Activated T-helper 1 cell treated with anti-CD3 and anti-CD28 coated beads, Interleukin-2, amount 50 U/mL, for 16 hours (primary cell): ENCODE data around the gene C4B.
"Not testable (repeated sequence)": the region's sequence is repeated elsewhere in the genome, so short reads cannot be mapped to it uniquely, and the experiment has no call there.

Experiments used
- DNase-seq, 2 donors: peaks; one replicate each; pipeline ENCODE4 v3.0.0-alpha.2; 2020; ENCODE audit warnings: low read depth in 1 of 2, low spot score in 1 of 2

C4B gene

DNA sequence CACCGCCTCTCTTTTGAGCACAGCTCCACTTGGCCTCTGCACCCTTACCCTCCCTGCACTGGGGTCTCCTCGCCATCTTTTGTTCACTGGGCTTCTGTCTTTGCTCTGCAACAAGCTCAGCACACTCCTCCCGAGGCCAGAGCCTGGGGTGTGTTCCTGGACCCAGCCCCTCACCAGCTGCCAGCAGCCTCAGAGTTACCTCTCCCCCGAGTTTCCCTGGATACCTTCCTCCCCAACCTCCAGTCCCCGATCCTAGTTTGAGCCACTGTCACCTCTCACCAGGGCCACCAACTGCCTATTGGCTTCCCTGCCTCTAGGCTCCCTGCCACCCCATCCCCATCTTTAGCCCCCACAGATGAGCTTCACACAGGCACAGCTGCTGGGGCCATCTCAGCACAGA lies 36.0 kb downstream of the C4B start:
- no peak for DNase-seq

DNA sequence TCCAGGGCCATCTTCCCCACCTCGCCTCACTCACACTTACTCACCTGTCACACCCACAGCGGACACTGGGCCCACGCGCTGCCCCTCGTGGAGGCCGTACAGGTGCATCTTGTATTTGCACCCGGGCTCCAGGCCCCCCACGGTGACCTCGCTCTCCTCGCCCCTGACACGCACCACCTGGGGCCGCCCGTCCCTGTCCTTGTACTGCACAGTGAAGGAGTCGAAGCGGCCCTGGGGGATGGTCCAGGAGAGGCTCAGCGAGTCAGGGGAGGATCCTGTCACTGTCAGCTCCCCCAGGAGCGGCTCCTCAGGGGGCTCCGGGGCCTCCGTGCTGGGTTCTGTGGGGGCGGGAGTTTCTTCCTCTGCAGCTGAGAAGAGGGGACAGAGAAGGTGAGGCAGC lies 38.0 kb downstream of the C4B start:
- DNase-seq: not testable (repeated sequence)

DNA sequence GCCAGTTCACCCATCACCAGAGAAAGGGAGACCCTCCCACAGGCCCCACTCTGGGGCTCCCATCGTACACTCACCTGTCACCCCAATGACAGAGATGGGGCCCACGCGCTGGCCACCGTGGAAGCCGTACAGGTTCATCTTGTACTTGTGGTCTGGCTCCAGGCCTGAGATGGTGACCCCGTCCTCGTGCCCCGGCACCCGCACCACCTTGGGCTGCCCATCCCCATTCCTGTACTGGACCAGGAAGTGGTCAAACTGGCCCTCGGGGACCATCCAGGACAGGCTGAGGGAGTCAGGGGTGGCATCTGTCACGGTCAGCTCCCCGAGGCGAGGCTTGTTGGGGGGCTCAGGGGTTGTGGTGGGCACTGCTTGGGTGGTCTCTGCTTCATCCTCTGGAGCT lies 38.7 kb downstream of the C4B start:
- not testable (repeated sequence) for DNase-seq

DNA sequence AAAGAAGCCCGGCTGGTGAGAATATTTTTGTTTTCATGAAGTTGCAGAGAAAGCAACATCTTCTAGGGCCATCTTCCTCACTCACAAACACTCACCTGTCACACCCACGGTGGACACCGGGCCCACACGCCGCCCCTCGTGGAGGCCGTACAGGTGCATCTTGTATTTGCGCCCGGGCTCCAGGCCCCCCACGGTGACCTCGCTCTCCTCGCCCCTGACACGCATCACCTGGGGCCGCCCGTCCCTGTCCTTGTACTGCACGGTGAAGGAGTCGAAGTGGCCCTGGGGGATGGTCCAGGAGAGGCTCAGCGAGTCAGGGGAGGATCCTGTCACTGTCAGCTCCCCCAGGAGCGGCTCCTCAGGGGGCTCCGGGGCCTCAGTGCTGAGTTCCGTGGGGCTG lies 41.2 kb downstream of the C4B start:
- DNase-seq: not testable (repeated sequence)

DNA sequence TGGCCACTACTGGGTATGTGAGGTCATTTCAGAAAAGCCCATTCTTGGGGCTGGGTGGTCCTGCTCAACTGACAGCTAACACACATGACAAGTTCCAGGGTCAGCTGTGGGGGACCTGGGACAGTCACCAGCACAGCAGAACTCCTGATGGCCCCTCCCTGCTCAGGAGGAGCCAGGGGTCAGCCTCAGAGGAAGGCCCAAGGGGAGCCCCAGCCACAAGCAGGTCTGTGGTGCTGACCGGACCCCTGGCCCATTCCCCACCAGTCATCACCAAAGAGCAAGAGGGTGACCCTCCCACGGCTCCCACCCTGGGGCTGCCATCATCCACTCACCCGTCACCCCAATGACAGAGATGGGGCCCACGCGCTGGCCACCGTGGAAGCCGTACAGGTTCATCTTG lies 41.7 kb downstream of the C4B start:
- DNase-seq: no peak

DNA sequence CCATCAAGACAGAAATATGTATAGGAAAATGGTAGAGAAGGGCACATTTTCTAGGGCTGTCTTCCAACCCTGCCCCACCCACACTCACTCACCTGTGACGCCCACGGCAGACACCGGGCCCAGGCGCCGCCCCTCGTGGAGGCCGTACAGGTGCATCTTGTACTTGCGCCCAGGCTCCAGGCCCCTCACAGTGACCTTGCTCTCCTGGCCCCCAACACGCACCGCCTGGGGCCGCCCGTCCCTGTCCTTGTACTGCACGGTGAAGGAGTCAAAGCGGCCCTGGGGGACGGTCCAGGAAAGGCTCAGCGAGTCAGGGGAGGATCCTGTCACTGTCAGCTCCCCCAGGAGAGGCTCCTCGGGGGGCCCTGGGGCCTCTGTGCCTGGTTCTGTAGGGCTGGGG lies 43.4 kb downstream of the C4B start:
- no peak for DNase-seq

DNA sequence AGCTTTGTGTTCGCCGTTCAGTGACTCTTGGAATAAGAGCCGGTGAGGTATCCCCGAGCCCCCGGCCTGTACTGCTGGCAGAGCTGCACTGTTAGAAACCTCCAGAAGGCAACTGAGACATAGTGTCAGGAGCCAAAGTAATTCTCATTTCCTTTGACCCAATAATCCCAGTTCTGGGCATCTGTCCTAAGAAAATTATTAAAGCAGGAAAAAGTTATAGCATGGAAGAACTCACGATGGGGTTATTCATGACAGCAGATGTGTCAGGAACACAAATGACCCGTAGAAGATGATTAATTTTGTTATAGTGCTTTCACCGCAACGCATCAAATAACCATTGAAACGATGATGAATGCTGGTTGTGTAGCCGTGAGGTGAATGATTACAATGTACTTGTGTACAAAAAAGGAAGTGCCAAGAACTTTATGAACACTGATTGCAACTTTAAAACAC lies 43.9 kb downstream of the C4B start:
- DNase-seq: no peak

DNA sequence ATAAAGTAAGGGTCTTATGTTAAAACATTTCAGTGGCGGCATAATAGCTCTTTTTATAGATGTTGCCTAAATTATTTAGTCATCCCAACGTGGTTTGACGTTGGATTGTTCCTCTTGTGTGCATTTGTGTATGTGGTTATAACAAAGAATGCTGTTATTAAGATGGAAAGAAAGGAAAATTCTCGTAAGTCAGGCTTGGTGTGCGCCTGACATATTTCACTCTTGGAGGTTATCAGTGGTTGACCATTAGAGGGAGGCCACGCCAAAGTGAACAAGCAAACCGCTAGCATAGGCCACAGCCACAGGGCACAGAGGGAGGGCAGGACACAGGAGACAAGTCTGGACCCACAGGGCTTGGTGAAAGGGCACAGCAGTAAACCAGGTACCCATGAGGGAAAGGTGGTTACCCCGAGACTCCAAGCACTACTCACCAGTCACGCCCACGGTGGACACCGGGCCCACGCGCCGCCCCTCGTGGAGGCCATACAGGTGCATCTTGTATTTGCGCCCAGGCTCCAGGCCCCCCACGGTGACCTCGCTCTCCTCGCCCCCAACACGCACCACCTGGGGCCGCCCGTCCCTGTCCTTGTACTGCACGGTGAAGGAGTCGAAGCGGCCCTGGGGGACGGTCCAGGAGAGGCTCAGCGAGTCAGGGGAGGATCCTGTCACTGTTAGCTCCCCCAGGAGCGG lies 46.5 kb downstream of the C4B start:
- DNase-seq: no peak

DNA sequence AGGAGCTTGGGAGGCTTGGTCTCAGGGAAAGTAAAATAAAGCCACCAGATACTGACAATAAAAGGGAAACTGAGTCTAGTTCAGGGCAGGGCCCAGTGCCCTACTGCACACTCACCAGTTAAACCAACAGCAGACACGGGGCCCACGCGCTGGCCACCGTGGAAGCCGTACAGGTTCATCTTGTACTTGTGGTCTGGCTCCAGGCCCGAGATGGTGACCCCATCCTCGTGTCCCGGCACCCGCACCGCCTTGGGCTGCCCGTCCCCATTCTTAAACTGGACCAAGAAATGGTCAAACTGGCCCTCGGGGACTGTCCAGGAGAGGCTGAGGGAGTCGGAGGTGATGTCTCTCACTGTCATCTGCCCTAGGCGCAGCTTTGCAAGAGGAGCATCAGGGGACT lies 50.1 kb downstream of the C4B start:
- DNase-seq: no peak

DNA sequence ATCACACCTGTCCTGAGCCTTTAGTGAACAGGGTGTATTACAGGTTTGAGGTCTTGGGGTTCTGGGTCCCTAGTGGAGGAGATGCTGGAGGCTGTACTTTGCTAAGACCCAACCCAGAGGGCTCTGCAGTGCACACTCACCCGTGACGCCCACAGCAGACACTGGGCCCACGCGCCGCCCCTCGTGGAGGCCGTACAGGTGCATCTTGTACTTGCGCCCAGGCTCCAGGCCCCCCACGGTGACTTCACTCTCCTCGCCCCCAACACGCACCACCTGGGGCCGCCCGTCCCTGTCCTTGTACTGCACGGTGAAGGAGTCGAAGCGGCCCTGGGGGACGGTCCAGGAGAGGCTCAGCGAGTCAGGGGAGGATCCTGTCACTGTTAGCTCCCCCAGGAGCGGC lies 52.9 kb downstream of the C4B start:
- DNase-seq: not testable (repeated sequence)

DNA sequence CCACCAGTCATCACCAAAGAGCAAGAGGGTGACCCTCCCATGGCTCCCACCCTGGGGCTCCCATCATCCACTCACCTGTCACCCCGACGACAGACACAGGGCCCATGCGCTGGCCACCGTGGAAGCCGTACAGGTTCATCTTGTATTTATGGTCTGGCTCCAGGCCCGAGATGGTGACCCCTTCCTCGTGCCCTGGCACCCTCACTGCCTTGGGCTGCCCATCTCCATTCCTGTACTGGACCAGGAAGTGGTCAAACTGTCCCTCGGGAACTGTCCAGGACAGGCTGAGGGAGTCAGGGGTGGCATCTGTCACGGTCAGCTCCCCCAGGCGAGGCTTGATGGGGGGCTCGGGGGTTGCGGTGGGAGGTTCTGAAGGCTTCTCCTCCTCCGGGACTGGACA lies 53.7 kb downstream of the C4B start:
- not testable (repeated sequence) for DNase-seq

DNA sequence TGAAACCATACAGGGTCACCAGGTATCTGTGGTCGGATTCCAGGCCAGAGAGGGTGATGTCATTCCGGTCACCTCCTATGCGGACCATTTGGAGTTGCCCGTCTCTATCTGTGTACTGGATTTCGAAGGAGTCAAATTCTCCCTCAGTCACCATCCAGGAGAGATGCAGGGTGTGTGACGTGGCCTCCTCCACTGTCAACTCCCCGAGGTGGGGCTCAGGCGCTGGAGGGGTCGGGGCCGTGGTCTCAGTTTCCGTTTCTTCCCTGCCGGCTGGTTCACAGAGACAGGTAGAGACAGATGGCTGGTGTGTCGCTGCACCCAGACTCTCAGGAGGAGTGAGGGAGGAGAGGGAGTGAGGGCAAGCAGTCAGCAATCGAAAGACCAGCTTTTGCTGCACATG lies 54.3 kb downstream of the C4B start:
- no peak for DNase-seq

DNA sequence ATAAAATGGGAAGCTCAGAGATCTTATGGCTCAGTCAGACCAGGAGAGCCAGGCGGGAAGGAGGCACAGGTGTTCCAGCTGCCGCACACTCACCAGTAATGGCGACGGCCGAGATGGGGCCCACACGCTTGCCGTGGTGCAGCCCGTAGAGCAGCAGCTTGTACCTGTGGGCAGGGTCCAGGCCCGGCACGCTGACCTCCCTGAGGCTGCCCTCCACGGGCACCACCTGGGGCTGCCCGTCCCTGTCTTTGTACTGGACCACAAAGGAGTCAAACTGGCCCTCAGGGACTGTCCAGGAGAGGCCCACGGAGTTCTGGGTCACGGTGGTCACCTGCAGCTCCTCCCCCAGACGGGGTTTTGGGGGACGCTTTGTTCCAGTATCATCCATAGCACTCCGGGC lies 54.9 kb downstream of the C4B start:
- no peak for DNase-seq

DNA sequence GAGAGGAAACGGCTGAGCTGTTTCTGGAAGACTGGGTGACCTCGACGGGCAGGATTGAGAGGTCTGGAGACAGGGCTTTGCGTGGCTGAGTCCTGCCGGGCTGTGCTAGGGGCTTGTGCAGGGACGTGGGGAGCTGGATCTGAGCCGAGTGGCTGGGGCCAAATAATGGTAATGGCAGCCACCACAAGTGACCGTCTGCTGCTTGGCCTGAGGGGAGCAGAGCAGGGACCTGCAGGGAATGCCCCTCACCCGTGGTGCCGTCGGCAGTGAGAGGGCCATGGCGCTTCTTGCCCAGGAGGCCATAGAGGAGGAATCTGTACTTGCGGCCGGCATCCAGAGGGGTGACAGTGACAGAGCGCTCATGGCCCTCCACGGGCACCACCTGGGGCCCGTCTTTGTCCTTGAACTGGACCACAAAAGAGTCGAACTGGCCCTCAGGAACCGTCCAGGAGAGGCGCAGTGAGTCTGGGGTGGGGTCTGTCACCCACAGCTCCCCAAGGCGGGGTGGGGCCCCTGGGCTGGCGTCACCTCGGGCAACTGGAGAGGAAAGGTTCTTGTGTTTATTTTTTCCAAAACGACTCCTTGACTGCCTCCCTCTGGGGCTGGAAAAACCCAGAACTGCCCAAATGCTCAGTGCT lies 55.4 kb downstream of the C4B start:
- DNase-seq: no peak

DNA sequence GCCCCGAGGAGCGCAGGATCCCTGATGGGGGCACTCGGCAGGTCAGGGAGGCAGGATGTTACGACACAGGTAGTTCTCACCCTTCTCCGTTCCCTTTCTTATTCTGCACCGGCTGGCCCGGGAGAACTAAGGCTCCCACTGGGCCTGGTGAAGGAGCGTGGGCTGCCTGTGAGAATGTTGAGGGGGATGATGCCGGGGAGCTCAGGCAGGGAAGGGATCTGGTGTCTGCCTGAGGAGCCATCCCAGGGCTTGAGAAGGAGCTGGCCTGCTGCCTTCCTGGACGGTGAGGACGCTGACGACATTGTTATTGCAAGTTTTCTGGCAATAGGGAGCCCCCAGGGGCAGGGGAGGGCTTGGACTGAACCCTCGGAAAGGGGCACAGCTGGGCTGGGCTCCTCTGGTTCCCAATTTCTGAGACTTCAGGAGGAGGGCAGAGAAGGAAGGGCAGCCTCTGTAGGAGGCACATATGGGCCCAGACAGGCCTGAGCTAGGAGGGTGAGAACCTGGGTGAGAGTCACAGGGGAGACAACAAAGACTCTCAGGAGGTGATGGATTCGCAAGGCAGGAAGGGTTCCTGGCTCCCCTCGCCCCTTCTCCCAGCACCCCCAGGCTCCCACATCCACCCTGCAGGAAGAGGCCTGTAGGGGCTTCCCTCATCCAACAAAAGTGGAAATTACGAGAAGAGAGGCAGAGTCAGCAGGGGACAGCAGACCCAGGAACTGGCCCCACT lies 56.4 kb downstream of the C4B start:
- DNase-seq: no peak

DNA sequence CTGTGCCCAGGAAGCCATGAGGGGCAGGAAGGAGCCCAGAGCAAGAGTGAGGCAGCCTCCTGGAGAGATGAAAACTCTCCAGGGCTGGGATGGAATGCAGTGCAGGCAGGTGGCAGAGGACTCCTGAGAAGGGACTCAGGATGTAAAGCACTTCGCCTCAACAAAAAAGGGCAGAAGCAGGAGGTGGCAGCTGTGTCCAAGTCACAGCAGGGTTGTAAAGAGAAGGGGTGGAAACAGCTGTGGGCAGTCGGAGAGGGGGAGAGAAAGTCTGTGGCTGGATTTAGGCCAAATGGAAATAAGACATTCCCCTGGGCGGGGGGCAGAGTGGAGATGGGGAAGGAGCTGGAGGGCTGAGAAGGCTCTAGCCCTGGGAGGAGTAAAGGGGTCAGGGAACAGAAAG lies 58.5 kb downstream of the C4B start:
- no peak for DNase-seq

DNA sequence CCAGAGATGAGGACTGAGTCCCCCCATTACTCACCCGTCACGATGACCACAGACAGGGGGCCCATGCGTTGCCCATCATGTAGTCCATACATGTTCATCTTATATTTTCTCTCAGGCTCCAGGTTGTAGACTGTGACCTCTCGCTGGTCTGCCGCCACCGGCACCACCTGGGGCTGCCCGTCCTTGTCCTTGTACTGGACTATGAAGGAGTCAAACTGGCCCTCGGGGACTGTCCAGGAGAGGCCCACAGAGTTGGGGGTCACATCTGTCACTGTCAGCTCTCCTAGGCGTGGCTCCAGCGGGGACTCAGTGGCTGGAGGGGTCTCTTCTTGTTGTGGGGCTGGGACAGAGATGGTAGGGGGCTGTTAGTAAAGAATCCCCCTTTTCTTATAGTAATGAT lies 59.0 kb downstream of the C4B start:
- no peak for DNase-seq

DNA sequence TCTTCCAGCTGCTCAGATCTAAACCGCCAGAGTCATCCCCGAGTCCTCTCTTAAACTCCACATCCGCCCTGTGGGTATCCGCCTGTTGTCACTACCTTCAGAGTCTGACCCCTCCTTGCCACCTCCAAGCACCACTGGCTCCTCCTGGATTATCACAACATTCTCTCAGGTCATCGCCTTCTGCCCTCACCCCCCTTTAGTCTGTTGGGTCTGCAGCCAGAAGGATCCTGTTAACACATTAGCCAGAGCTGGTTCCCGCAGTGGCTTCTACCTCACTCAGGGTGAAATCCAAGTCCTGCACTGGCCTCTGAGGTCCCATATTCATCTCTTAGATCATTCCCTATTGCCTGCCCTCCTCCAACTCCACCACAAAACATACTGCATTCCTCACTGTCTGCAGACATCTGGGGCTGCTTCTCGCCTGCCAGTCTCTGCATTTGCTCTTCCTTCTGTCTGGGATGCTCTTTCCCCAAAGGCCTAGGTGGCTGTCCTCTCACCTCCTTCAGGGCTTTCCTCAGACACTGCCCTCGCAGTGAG lies 60.5 kb downstream of the C4B start:
- DNase-seq: no peak

DNA sequence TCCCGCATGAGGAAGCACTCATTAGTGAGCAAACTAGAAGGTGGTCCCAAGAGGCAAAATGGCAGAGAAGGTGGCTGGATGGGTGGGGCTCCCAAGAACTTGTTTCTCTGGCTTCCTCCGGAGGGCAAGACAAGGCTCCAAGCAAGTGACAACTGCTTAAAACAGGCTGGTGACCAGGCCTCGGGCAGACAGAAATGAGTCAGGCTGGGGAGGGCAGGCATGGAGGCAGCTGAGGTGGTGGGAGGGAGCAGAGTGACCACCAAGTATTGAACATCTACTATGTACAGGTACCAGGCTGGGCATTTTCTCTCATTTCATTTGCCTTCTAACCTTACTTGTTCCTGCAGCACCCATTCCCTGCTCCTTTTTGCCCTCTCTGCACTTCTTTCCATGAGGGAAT lies 61.2 kb downstream of the C4B start:
- no peak for DNase-seq

DNA sequence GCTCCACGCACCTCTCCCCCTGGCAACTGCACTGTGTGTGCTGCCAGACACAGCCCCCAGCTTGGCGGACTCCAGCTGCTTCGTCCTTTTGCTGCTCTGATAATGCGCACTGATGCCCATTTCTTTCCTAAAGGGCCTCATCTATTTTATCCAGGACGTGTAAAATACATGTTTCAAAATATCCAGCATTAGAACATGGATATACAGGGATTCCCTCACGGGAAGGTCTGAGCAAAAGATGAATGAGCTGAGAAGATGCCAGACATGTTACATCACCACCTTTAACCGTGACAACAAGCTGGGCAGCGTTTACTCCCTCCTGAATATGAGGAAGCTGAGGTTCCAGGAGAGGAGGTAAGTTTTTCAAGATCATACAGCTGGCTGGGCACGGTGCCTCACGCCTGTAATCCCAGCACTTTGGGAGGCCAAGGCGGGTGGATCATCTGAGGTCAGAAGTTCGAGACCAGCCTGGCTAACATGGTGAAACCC lies 61.8 kb downstream of the C4B start:
- DNase-seq: no peak

DNA sequence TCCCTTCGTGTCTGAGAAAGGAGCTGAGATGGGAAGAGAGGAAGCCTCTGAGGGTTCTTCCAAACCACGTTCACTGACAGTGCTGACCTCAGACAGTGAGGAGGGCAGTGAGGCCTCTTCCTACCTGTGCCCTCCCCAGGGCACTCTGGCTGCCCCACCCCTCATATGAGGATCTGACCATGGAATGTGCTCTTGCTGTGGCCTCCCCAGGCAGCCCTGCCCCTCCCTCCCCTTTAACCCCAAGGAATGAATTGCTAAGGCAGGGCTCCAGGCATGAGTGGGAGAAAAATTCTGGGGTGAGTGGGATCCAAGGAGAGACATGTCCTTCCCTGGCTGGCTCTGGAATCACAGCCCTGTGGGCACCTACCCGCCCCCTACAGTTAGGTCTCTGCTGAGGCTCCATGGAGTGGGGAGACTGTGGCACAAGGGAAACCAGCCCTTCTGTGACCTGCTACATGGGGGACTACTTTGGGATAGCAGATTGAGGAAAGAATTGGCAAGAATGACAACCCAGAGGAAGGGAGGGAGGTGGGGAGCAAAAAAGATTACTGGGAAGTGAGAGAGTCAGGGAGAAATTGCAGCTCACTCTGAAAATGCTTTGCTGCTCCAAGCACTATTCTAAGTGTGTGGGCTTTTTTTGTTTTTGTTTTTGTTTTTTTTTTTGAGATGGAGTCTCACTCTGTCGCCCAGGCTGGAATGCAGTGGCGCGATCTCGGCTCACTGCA lies 65.1 kb downstream of the C4B start:
- DNase-seq: no peak
